Umbilical cord (tissue), 2 donors: ENCODE measurements around the gene LINS1. TPM values are rescaled to one million over a fixed set of nuclear protein-coding genes. Genes with fewer than 3 reads are reported as not detected.

ENCODE experiments used
- DNase-seq: peaks from one replicate; pipeline ENCODE4 v3.0.0-alpha.2; 2015; ENCODE audit warnings: low spot score
- total RNA-seq: library from RNA; depleted of rRNA; stranded (reverse); fragments of >200 nt; gene quantifications from one replicate; pipeline ENCODE4 v1.2.3, GENCODE V29; 2014; ENCODE audit warnings: low replicate concordance; ENCODE audit not compliant: insufficient read depth

The LINS1 gene
- total RNA-seq, 1 donor from 2014 or later = 19.5 TPM

DNA sequence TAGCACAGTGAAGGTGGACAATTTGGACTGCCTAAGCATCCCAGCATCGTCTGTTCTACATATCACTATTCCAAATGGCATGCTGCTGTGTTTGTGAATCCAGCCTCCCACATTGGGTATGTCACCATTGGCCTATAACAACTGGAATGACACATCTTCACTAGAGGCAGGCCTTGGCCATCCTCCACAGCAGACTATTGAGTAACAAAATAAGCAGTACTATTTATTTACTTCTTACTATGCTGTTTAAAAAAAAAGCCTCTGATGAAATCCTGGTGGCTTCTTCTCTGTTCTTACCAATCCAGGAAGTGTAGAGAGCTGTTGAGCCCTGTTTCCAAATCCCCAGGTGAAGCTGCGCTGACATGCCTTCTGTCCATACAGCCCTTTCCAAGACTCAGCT is 42.7 kb downstream of the LINS1 start:
- DNase-seq = no peak

- DNase-seq = no peak
Measured at GRCh38 chr15:100558771-100559254, 43.2 kb downstream of the LINS1 start.

DNA sequence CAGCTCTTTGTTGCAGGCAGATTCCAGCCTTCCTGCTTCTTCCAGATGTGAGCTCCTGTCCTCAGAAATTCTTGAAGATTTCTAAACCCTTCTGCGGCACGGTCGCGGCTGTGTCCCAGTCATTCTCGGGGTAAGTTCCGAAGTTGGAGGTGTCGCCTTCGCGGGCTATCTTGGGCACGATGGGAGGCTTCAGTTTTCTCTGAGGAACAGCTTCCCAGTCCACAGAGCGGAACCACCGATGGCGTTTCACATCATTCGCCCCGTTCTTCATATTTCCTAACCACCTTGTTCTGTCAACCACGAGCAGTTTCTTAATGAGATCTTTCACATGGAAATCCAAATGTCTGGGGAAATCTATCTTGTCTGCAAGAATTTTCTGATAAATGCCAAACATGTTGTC is 48.5 kb downstream of the LINS1 start:
- DNase-seq = no peak

- DNase-seq = no peak
Measured at GRCh38 chr15:100547961-100548360, 54.0 kb downstream of the LINS1 start.

DNA sequence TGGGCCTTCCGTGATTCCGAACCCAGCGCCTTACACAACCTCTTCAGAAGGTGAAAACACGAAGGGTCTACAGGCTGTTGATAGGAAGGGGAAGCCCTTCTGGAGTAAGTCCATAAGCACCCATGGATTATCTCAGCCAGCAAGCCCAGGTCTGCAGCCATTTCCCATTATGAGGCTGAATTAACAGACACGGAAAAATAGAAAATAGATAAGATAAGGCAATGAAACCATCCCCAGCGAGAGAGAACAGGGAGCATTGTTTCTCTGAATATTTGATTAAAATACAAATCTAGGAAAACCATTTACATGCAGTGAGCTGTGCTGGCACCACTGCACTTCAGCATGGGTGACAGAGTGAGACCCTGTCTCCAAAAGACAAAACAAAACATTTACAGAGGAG is 57.0 kb downstream of the LINS1 start:
- no peak for DNase-seq

GRCh38 chr15:100544338-100544841 is 57.6 kb downstream of the LINS1 start:
- no peak for DNase-seq

DNA sequence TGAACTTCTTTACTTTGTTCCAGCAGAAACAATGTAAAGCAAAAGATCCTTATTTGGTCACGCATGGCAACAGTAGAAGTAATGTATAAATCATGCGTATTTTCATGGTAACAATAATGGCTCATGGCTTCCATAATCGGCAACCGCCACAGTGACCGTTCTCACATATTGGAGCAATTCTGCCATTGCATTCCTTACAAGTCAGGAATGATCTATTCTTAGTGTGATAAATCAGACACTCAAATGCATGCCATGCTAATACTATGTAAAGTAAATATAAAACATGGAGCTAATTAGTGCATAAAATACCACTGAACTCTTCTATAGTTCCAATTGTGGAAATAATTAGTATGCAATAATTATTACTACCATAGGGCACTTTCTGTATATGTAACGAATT is 59.7 kb downstream of the LINS1 start:
- no peak for DNase-seq

DNA sequence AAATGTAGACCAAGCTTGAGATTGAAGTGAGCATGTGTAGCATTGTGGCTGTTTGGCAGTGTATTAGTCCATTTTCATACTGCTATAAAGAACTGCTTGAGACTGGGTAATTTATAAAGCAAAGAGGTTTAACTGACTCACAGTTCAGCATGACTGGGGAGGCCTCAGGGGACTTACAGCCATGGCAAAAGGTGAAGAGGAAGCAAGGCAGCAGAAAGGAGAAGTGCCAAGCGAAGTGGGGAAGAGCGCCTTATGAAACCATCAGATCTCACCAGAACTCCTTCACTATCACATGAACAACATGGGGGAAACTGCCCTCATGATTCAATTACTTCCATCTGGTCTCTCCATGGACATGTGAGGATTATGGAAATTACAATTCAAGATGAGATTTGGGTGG is 64.7 kb downstream of the LINS1 start:
- no peak for DNase-seq

GRCh38 chr15:100536733-100537132 is 65.3 kb downstream of the LINS1 start:
- DNase-seq = no peak

- DNase-seq = no peak
Measured at GRCh38 chr15:100533886-100534285, 68.1 kb downstream of the LINS1 start.

DNA sequence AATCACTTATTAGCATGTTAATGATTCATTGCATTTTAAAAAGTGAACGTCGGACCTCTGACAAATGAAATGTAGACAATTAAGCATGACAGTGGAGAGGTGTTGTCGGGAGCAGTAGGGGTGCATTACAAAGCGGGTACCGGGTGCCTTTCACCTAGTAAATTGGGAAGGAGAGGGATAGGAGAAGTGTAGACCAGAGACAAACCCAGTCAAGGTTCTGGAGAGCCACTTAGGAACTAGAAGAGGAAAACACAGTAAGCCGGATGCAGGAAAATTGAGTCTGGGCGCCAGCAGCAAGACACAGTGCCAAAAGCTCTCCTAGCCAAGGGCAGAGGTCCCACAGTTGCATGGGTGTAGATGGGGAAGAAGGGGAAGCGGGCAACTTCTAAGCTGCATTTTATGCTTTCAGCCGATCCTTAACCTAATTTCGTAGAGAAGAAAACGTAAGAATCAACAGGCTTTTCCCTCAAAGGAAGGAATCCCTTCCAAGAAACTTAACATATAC is 70.1 kb downstream of the LINS1 start:
- DNase-seq = no peak

GRCh38 chr15:100531204-100531603 is 70.8 kb downstream of the LINS1 start:
- DNase-seq = no peak

DNA sequence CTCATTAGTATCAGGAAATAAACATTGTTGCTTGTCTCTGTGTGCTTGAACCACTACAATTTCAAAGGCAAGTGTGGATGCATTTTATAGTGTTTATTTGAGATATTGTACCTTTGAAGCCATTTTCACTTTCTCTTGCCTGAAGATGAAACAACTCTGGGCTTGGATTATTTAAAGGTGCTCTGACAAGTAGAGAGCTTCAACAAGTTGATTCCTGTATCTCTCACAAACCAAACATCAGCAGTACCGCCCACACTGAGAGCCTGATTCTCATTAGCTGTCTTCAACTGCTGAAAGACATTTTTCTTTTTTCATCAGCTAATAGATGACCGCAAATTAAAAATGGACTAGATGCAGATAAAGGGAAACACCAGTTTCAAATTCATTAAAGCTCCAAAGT is 72.4 kb downstream of the LINS1 start:
- DNase-seq = no peak

DNA sequence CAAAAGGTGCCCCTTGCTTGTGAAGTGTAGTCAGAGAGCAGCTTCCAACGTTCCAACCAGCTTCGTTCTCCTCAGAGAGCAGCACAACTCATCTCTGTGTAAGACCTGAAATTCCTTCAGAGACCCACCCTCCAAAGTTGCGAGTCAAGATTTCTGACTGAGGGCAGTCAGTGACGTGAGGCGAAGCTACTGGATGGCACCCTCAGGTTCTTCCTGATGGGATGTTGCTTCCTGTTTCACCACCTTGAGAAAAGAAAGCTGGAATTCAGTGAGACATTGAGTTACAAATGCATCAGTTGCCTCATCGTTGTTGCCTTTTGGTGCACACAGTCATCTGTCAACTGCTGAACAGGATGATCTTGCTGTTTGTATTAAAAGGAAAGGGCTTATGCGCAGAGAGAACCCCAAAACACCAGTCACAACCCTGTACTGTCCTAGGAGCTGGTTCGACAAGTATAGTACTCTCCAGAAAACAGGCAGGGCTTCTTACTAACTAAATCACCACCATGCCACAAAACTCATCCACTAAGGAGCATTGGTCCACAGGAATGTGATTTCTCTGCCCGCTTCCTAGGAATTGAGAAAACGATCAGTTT is 73.1 kb downstream of the LINS1 start, which contains the start of gene CERS3:
Gene CERS3, minus strand, starts transcription at position 118 of the 596 bp plus-strand sequence. CDS start 27,101 bp downstream, outside the sequence.
- DNase-seq = no peak

- no peak for DNase-seq
Measured at GRCh38 chr15:100526027-100526481, 75.9 kb downstream of the LINS1 start.

- no peak for DNase-seq
Measured at GRCh38 chr15:100525436-100525835, 76.5 kb downstream of the LINS1 start.

- DNase-seq = no peak
Measured at GRCh38 chr15:100524326-100524725, 77.7 kb downstream of the LINS1 start.

GRCh38 chr15:100521907-100522306 is 80.1 kb downstream of the LINS1 start:
- DNase-seq = no peak

GRCh38 chr15:100520132-100520921 is 81.7 kb downstream of the LINS1 start:
- no peak for DNase-seq

DNA sequence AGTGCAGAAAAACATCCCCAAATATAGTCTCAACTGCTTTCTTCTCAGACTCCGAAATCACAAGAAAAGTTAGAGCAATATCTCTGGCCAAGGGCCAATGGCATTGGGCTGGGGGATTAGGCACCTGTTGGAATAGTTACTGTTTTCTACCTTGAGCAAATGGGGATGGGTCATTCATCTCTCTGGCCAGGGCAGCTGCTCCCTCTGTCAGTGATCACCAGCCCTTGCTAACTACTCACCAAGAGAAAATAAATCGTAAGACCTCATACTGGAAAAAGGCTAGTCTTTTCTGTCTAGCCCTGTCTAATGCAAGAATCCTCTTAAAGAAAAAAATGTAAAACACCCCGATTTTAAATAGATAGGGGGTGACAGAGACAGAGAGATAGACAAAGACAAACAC is 84.1 kb downstream of the LINS1 start:
- DNase-seq = no peak
